AG08395 (cell line): ENCODE data around the gene TSPOAP1.
A peak's percentile ranks its signal among the peaks of the same experiment; 100 is the strongest.
"Not testable (repeated sequence)": the region's sequence is repeated elsewhere in the genome, so short reads cannot be mapped to it uniquely, and the experiment has no call there.

Experiments used
- DNase-seq: peaks from one replicate; pipeline ENCODE4 v3.0.0; 2012; ENCODE audit warnings: mixed read lengths, low spot score

The TSPOAP1 gene

GRCh38 chr17:58362368-58363014, 33.9 kb upstream of the TSPOAP1 start:
- no peak for DNase-seq

GRCh38 chr17:58360296-58361063, 31.9 kb upstream of the TSPOAP1 start:
- no peak for DNase-seq

DNA sequence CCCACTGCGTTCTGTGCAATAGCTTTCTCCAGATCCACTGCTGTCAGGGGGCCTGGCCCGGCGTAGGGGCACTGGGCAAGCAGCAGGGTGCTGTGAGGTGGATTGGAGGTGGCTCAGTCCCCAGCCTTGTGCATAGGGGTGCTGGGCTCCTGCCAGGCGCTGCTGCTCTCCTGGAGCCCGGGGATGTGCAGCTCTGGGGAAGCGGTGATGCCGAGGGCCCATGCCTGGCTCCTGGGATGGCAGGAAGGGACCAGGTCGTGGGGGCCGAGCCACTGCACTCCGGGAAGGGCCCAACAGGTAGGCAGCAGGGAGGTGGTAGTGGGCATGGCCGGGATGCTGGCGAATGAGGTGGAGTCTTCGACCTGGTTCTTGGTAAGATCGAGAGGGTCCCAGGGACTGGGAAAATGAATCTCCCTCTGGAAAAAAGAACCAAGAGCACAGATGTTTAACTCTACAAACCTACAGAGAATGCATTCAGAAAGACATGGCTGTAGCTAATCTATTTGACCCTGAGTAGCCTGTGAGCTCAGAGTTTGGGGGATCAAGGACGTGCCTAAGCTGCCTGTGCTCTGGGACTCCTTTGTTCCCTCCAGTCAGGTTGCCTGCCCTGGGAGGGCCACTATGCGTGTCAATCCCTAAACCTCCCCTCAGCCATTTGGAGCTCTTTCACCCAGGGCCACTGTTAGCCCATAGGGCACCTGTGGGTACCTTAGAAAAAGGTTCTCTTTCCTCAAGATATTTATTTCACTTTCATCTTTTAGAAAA, 30.0 kb upstream of the TSPOAP1 start:
- no peak for DNase-seq

- no peak for DNase-seq
Measured at GRCh38 chr17:58357312-58358297, 29.0 kb upstream of the TSPOAP1 start.

- no peak for DNase-seq
Measured at GRCh38 chr17:58356231-58356630, 27.6 kb upstream of the TSPOAP1 start.

GRCh38 chr17:58354541-58355216, 26.1 kb upstream of the TSPOAP1 start:
- no peak for DNase-seq

DNA sequence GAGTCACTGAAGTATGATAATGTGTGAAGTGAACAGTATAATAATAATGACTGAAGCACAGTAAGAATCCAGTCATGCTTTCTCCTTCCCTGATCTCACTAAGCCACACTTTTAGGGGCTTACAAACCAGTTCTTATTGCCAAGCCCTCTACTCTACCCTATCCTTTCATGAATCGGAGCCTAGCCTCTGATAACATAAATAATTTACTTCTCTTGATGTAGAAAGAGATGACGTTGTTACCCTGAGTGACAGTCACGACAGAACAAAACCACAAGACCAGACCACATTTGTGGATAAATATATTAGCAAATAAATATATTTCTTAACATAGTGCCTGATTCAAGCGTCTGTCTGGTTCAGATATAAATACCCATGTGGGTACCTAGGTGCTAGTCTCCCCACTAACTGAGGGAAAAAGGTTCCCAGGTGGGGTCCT, 24.8 kb upstream of the TSPOAP1 start:
- DNase-seq = no peak

- peak; percentile 56 for DNase-seq
Measured at GRCh38 chr17:58352596-58353388, 24.2 kb upstream of the TSPOAP1 start.

GRCh38 chr17:58351831-58352595, 23.4 kb upstream of the TSPOAP1 start, which contains the start of gene SUPT4H1:
Gene SUPT4H1 (minus strand): TSS chr17:58352201. CDS start chr17:58352135, 66 bp downstream.
- peak; percentile 97 for DNase-seq

- no peak for DNase-seq
Measured at GRCh38 chr17:58351182-58351581, 22.6 kb upstream of the TSPOAP1 start.

DNA sequence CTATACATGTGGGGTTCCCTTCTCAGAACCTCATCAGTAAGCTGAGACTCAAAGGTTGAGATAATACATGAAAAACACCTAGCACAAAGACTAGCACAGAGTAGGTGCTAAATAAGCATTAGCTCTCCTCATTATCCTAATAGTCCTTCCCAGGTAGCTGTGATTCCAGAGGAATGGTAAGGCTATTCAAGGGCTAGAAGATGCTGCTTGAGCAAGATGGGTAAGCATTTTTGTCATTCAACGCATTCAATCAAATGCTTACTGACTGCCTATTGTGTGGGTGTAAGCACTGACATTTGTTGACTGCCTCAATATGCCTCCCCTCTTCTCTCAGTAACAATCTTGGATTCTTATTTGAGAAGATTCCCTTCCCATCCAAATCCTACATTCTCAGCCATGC, 19.4 kb upstream of the TSPOAP1 start:
- DNase-seq = no peak

GRCh38 chr17:58345500-58345899, 16.9 kb upstream of the TSPOAP1 start:
- DNase-seq = no peak

GRCh38 chr17:58344791-58345157, 16.2 kb upstream of the TSPOAP1 start:
- DNase-seq = no peak

GRCh38 chr17:58344047-58344790, 15.6 kb upstream of the TSPOAP1 start:
- DNase-seq = no peak

GRCh38 chr17:58343131-58343530, 14.5 kb upstream of the TSPOAP1 start:
- DNase-seq = no peak

- DNase-seq = no peak
Measured at GRCh38 chr17:58341861-58342475, 13.4 kb upstream of the TSPOAP1 start.

DNA sequence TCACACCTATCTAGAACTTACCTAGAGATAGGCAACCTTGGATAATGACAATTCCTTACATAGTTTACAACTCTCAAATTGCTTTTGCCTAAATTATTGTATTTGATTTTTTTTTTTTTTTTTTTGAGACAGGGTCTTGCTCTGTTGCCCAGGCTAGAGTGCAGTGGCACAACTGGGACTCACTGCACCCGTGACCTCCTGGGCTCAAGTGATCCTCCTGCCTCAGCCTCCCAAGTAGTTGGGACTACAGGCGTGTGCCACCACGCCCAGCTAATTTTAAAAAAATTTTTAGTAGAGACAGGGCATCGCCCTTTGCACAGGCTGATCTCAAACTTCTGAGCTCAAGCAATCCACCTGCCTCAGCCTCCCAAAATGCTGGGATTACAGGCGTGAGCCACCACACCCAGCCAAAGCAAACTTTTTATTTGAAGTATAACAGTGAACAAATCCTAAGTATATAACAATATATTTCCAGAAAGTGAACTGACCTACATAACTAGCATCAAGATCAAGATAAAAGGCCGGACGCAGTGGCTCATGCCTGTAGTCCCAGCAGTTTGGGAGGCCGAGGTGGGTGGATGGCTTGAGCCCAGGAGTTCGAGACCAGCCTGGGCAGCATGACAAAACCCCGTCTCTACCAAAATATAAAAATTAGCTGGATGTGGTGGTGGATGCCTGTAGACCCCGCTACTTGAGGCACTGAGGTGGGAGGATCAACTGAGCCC, 12.7 kb upstream of the TSPOAP1 start:
- DNase-seq = not testable (repeated sequence)
